Raji (cell line): ENCODE data around the gene FHL3.

Source experiments
- POLR2A ChIP-seq: IDR thresholded peaks from 2 replicates; pipeline ENCODE4 v1.6.1; 2011; ENCODE audit warnings: low read depth, low read length, control low read depth; ENCODE audit not compliant: insufficient read depth

The FHL3 gene

GRCh38 chr1:37989361-37989930 is 15.9 kb downstream of the FHL3 start:
- TF ChIP-seq POLR2A = no peak

GRCh38 chr1:37987679-37988078 is 17.6 kb downstream of the FHL3 start:
- TF ChIP-seq POLR2A = no peak

DNA sequence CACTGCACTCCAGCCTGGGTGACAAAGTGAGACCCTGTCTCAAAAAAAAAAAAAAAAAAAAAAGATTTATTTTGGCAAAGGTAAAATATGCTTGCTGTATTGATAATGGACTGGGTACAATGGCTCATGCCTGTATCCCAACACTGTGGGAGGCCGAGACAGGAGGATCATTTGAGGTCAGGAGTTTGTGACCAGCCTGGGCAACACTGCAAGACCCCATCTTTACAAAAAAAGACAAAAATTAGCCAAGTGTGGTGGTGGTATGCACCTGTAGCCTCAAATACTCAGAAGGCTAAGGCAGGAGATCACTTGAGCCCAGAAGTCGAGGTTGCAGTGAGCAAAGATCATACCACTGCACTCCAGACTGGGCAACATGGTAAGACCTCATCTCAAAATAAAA is 21.8 kb downstream of the FHL3 start:
- TF ChIP-seq POLR2A = no peak

- no peak for TF ChIP-seq POLR2A
Observed at GRCh38 chr1:37978541-37978940, 26.8 kb downstream of the FHL3 start.

DNA sequence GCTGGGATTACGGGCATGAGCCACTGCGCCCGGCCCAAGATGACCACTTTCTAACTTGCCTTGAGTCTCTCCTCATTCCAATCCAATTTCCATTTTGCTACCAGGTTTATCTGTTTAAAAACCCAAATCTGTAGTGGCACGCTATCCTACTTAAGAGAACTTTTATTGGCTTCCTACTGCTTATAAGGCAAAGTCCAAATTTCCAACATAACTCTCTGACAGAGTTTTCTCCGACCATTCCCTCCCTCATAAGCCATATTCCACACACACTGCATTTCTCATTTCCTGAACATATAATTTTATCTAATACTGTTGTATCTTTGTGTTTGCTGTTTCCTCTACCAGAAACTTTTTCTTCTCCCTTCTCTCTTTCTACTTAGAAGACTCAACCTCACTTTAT is 30.7 kb downstream of the FHL3 start:
- no peak for TF ChIP-seq POLR2A

GRCh38 chr1:37965301-37965700 is 40.0 kb downstream of the FHL3 start:
- TF ChIP-seq POLR2A = no peak

- TF ChIP-seq POLR2A = no peak
Observed at GRCh38 chr1:37958690-37959089, 46.6 kb downstream of the FHL3 start.

DNA sequence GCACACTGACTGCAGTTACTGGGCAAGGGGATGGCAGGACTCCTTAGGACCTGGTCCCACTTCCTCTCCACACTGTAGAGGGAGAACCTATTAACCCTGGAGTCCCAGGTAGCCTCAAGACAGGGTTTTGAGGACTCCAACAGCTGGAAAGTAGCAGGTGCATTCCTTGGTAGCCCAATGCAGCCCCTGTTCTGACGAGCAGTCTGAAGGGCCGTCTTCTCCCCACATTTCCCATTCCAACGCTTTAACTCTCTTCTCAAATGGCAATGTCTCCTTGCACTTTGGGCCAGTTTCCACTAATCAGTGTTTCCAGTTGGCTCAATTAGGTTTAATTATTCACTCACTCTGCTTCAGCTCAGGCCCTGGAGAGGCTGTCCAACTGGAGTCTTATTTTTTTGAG is 49.6 kb downstream of the FHL3 start:
- no peak for TF ChIP-seq POLR2A

- TF ChIP-seq POLR2A = no peak
Observed at GRCh38 chr1:37954316-37954971, 50.9 kb downstream of the FHL3 start.

DNA sequence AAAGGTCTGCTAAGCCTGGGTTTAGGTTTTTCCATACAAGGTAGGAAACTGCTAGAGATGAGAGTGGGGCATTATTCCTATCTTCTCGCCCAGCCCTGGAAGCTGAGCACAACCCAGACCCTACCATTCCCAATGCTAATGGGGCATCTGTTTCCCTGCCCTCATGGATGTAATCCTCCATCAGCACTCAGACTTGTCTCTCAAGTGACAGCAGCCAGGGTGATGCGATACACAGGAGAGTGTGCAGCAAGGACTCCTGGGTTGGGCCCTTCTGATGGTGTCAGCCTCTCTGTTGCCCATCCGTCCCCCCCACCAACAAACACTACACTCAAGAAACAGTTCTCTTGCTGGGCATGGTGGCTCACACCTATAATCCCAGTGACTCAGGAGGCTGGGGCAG is 52.6 kb downstream of the FHL3 start:
- no peak for TF ChIP-seq POLR2A

GRCh38 chr1:37951783-37952624 is 53.3 kb downstream of the FHL3 start:
- TF ChIP-seq POLR2A = no peak

GRCh38 chr1:37951041-37951782 is 54.1 kb downstream of the FHL3 start:
- TF ChIP-seq POLR2A = no peak

DNA sequence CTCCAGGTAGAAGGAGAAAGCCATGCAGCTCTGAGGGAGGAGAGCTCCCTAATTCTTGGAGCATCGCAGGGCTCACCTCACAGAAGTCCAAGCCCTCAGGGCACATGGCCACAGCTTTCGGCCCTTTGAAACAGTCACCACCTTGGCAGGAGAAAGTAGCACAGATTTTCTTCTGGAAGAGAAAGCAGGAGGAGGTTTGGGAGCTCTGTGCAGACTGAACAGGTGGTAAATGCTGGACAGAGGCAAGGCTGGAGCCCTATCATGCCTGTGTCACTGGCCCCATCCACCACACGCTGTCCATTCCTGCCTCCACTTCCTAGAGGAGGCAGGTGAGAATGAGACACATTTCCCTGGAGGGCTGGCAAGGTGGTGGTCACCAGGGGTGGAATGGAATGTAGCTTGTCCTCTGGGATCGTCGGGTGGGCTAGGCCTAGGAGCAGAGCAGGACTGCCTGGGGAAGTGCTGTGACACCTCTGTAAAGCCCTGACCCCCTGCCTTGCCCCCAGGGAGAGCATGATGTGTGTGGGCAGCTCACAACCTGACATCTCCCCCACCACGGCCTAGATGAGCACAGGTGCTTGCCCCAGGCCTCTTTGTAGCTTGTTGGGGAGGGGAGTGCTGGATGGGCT is 55.7 kb downstream of the FHL3 start:
- TF ChIP-seq POLR2A = no peak

GRCh38 chr1:37948841-37949240 is 56.5 kb downstream of the FHL3 start:
- TF ChIP-seq POLR2A = no peak

DNA sequence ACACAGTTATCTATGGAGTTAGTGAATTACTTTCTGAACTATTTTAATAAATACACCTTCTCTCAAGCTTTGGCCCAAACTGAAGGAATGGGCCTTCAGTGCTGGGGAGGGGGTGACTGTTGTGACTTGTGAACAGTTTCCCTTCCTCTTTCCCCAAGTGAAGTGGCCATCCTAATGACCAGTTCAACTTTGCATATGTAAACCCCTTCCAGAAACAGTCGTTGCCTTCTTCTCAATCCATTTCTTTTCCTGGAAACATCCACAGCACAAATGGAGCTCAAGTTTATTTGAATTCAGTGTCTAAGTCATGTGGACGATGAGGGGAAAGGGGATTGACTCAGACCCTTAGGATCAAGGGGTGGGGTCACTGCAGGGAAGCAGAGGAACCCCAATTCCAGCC is 57.1 kb downstream of the FHL3 start:
- TF ChIP-seq POLR2A = no peak
